HepG2 (cell line): ENCODE measurements around the gene NBPF3. TPM values are rescaled to one million over a fixed set of nuclear protein-coding genes. Genes with fewer than 3 reads are reported as not detected.
A peak's percentile ranks its signal among the peaks of the same experiment; 100 is the strongest.

ENCODE experiments used
- ARNT2 ChIP-seq: sonication (generic); formaldehyde crosslinking; IDR thresholded peaks from 2 replicates; pipeline ENCODE4 v1.8.0; 2022; ENCODE audit warnings: mild to moderate bottlenecking, low read depth, missing genetic modification reagents, moderate library complexity
- ASH2L ChIP-seq: fragments of 300-600, 200-600 bp; sonication (generic); IDR thresholded peaks from 2 replicates; pipeline ENCODE4 v1.7.0; 2017; ENCODE audit warnings: low read depth, mild to moderate bottlenecking, moderate library complexity, mixed read lengths, low read length; ENCODE audit not compliant: insufficient read length
- CENPT ChIP-seq: sonication (generic); formaldehyde crosslinking; IDR thresholded peaks from 2 replicates; pipeline ENCODE4 v1.8.0; 2022; ENCODE audit warnings: low read depth, mild to moderate bottlenecking, moderate library complexity, missing genetic modification reagents
- ELF3 ChIP-seq: IDR thresholded peaks from 2 replicates; pipeline ENCODE4 v1.6.1; 2016; ENCODE audit warnings: missing genetic modification reagents, missing compliant biosample characterization
- FOXM1 ChIP-seq: sonication (generic); formaldehyde crosslinking; IDR thresholded peaks from 2 replicates; pipeline ENCODE4 v1.5.0; 2020; ENCODE audit warnings: missing genetic modification reagents
- HHEX ChIP-seq: IDR thresholded peaks from 2 replicates; pipeline ENCODE4 v1.6.1; 2016; ENCODE audit warnings: control low read depth
- NPAS2 ChIP-seq: sonication (generic); formaldehyde crosslinking; IDR thresholded peaks from 2 replicates; pipeline ENCODE4 v1.8.0; 2022; ENCODE audit warnings: mild to moderate bottlenecking, missing genetic modification reagents, borderline replicate concordance
- PPARG ChIP-seq: conservative IDR thresholded peaks from 2 replicates; pipeline ENCODE4 v1.6.1; 2016; ENCODE audit warnings: missing biosample characterization, missing genetic modification reagents
- REXO4 ChIP-seq: sonication (generic); formaldehyde crosslinking; IDR thresholded peaks from 2 replicates; pipeline ENCODE4 v1.8.0; 2022; ENCODE audit warnings: missing genetic modification reagents, mild to moderate bottlenecking, borderline replicate concordance
- ZFY ChIP-seq: sonication (generic); formaldehyde crosslinking; IDR thresholded peaks from 2 replicates; pipeline ENCODE4 v1.4.0; 2020; ENCODE audit warnings: missing genetic modification reagents
- ZNF136 ChIP-seq: sonication (generic); formaldehyde crosslinking; IDR thresholded peaks from 2 replicates; pipeline ENCODE4 v1.8.1; 2022; ENCODE audit warnings: low read depth, mild to moderate bottlenecking, moderate library complexity, missing genetic modification reagents
- ZNF543 ChIP-seq: sonication (generic); formaldehyde crosslinking; IDR thresholded peaks from 2 replicates; pipeline ENCODE4 v1.4.0; 2020; ENCODE audit warnings: mild to moderate bottlenecking, missing genetic modification reagents
- ZNF7 ChIP-seq: IDR thresholded peaks from 2 replicates; pipeline ENCODE4 v1.6.1; 2016; ENCODE audit warnings: missing biosample characterization, missing genetic modification reagents
- ZNF781 ChIP-seq: sonication (generic); formaldehyde crosslinking; IDR thresholded peaks from 2 replicates; pipeline ENCODE4 v1.5.1; 2020; ENCODE audit warnings: borderline replicate concordance, mild to moderate bottlenecking, missing genetic modification reagents; ENCODE audit errors: not compliant biosample characterization
- ZNF792 ChIP-seq: IDR thresholded peaks from 2 replicates; pipeline ENCODE4 v1.6.1; 2016
- polyA plus RNA-seq, 8 experiments: library from polyadenylated mRNA; depleted of rRNA in 3 of 8; stranded (reverse) in 7 of 8; unstranded in 1 of 8; fragments of >200 nt; fragmentation: Illumina TruSeq in 4 of 8; extraction: Trizol in 4 of 8; gene quantifications; 2 replicates each; pipeline versions ENCODE4 v1.2.1 to v1.2.3, GENCODE V29; 2011 to 2016; ENCODE audit warnings: low read depth in 4 of 8, missing spikeins in 1 of 8, mixed read lengths in 1 of 8; ENCODE audit not compliant: insufficient read depth in 1 of 8
- total RNA-seq, 5 experiments: library from RNA; depleted of rRNA; stranded (reverse); fragments of >200 nt; fragmentation: Illumina TruSeq; extraction: Trizol; gene quantifications; 2 replicates each; pipeline ENCODE4 v1.2.3, GENCODE V29; 2016; ENCODE audit warnings: low read depth in 1 of 5
- TF ChIP-seq, protein P1 (sequence below): sonication (generic); formaldehyde crosslinking; conservative IDR thresholded peaks from 2 replicates; pipeline ENCODE4 v1.8.0; 2022; ENCODE audit warnings: missing genetic modification reagents
- TF ChIP-seq, protein P2 (sequence below): sonication (generic); formaldehyde crosslinking; IDR thresholded peaks from 2 replicates; pipeline ENCODE4 v1.5.0; 2020; ENCODE audit warnings: missing genetic modification reagents, mild to moderate bottlenecking, borderline replicate concordance
- TF ChIP-seq, protein P3 (sequence below): sonication (generic); formaldehyde crosslinking; IDR thresholded peaks from 2 replicates; pipeline ENCODE4 v1.4.0; 2020; ENCODE audit warnings: missing genetic modification reagents, mild to moderate bottlenecking, borderline replicate concordance
- TF ChIP-seq, protein P4 (sequence below): sonication (generic); formaldehyde crosslinking; conservative IDR thresholded peaks from 2 replicates; pipeline ENCODE4 v1.8.0; 2022; ENCODE audit warnings: low read depth, missing genetic modification reagents
- TF ChIP-seq, protein P5 (sequence below): IDR thresholded peaks from 2 replicates; pipeline ENCODE4 v1.6.1; 2016; ENCODE audit warnings: low read depth, control low read depth

Gene NBPF3
- total and polyA plus RNA-seq, 2 of the 13 experiments (the other 11 are each of a cell fraction or from before 2014, with no cell fraction given): 3.5 to 4.9 TPM

DNA sequence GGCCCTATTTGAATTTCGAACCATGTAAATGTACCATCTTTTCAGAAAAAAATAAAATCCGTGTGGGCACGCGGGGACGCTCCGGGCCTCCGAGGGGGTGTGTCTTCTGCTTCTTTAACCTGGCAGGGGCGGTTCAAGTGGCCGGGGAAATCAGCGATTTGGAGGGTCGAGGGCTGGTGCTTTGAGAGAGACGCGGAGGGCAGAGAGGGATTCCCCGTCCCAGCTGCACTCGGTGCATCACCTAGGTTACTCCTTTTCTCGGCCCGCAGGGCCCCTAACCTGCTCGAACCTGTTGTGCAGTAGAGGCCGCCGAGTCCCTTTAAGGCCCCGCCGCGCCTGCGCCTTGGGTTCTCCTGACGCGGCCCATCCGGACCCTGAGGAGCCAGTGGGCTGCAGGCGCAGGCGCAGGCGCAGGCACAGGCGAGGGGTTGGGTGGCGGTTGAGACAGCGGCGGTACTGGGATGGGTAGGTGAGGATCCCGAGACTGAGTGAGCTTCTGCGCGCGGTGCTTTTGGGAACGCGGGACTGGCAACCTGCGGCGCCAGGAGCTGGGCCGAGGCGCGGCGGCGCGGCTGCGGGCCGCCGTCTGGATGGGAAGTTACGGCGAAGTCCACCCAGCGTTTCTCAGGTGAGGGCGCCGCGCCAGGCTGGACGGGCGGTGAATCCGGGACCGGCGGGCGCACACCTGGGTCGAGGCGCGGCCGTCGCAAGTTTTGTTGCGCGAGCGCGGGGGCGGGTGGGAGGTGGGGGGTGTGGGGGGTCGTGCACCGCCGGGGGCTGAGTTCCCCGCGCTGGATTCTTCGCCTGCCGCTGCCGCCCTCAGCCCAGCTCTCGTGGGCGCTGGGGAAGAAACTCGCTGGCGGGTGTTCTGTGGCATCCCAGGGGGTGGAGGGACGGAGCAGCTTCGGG is at the start of gene NBPF3 (continued):
- peak; percentile 74; the same call in 1 of the 2 replicates for TF ChIP-seq ZNF543 (CRISPR knock-in tag)
- TF ChIP-seq ZNF781: peak; percentile 60
- TF ChIP-seq CENPT (CRISPR knock-in tag): no peak
- TF ChIP-seq REXO4 (CRISPR knock-in tag): no peak
- no peak for TF ChIP-seq ZNF7 (CRISPR knock-in tag)
- no peak for TF ChIP-seq ZNF136 (CRISPR knock-in tag)
- TF ChIP-seq PPARG (CRISPR knock-in tag): no peak
- TF ChIP-seq, protein P1, sequence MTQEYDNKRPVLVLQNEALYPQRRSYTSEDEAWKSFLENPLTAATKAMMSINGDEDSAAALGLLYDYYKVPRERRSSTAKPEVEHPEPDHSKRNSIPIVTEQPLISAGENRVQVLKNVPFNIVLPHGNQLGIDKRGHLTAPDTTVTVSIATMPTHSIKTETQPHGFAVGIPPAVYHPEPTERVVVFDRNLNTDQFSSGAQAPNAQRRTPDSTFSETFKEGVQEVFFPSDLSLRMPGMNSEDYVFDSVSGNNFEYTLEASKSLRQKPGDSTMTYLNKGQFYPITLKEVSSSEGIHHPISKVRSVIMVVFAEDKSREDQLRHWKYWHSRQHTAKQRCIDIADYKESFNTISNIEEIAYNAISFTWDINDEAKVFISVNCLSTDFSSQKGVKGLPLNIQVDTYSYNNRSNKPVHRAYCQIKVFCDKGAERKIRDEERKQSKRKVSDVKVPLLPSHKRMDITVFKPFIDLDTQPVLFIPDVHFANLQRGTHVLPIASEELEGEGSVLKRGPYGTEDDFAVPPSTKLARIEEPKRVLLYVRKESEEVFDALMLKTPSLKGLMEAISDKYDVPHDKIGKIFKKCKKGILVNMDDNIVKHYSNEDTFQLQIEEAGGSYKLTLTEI: no peak
- TF ChIP-seq HHEX (CRISPR knock-in tag): no peak
- peak; percentile 88 for TF ChIP-seq ZFY (CRISPR knock-in tag)
- TF ChIP-seq, protein P2, sequence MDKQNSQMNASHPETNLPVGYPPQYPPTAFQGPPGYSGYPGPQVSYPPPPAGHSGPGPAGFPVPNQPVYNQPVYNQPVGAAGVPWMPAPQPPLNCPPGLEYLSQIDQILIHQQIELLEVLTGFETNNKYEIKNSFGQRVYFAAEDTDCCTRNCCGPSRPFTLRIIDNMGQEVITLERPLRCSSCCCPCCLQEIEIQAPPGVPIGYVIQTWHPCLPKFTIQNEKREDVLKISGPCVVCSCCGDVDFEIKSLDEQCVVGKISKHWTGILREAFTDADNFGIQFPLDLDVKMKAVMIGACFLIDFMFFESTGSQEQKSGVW (CRISPR knock-in tag): no peak
- TF ChIP-seq, protein P3, sequence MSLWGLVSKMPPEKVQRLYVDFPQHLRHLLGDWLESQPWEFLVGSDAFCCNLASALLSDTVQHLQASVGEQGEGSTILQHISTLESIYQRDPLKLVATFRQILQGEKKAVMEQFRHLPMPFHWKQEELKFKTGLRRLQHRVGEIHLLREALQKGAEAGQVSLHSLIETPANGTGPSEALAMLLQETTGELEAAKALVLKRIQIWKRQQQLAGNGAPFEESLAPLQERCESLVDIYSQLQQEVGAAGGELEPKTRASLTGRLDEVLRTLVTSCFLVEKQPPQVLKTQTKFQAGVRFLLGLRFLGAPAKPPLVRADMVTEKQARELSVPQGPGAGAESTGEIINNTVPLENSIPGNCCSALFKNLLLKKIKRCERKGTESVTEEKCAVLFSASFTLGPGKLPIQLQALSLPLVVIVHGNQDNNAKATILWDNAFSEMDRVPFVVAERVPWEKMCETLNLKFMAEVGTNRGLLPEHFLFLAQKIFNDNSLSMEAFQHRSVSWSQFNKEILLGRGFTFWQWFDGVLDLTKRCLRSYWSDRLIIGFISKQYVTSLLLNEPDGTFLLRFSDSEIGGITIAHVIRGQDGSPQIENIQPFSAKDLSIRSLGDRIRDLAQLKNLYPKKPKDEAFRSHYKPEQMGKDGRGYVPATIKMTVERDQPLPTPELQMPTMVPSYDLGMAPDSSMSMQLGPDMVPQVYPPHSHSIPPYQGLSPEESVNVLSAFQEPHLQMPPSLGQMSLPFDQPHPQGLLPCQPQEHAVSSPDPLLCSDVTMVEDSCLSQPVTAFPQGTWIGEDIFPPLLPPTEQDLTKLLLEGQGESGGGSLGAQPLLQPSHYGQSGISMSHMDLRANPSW (CRISPR knock-in tag): no peak
- no peak for TF ChIP-seq FOXM1
- TF ChIP-seq, protein P4, sequence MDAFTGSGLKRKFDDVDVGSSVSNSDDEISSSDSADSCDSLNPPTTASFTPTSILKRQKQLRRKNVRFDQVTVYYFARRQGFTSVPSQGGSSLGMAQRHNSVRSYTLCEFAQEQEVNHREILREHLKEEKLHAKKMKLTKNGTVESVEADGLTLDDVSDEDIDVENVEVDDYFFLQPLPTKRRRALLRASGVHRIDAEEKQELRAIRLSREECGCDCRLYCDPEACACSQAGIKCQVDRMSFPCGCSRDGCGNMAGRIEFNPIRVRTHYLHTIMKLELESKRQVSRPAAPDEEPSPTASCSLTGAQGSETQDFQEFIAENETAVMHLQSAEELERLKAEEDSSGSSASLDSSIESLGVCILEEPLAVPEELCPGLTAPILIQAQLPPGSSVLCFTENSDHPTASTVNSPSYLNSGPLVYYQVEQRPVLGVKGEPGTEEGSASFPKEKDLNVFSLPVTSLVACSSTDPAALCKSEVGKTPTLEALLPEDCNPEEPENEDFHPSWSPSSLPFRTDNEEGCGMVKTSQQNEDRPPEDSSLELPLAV: no peak
- TF ChIP-seq, protein P5, sequence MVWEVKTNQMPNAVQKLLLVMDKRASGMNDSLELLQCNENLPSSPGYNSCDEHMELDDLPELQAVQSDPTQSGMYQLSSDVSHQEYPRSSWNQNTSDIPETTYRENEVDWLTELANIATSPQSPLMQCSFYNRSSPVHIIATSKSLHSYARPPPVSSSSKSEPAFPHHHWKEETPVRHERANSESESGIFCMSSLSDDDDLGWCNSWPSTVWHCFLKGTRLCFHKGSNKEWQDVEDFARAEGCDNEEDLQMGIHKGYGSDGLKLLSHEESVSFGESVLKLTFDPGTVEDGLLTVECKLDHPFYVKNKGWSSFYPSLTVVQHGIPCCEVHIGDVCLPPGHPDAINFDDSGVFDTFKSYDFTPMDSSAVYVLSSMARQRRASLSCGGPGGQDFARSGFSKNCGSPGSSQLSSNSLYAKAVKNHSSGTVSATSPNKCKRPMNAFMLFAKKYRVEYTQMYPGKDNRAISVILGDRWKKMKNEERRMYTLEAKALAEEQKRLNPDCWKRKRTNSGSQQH (CRISPR knock-in tag): no peak
- peak; percentile 60 for TF ChIP-seq ASH2L
- TF ChIP-seq ELF3 (CRISPR knock-in tag): no peak
- no peak for TF ChIP-seq ARNT2 (CRISPR knock-in tag)
- TF ChIP-seq ZNF792 (CRISPR knock-in tag): no peak
- TF ChIP-seq NPAS2 (CRISPR knock-in tag): no peak
